HepG2 (cell line): Measurements from ENCODE around the gene HES7. TPM values are rescaled to one million over a fixed set of nuclear protein-coding genes. Genes with fewer than 3 reads are reported as not detected.

Experiments used
- BHLHE40 ChIP-seq: IDR thresholded peaks from 2 replicates; pipeline ENCODE4 v1.6.1; 2011; ENCODE audit warnings: low read length, improper control_type of control experiment
- EED ChIP-seq: sonication (generic); formaldehyde crosslinking; IDR thresholded peaks from 2 replicates; pipeline ENCODE4 v1.5.0; 2020; ENCODE audit warnings: mild to moderate bottlenecking, missing genetic modification reagents
- FOXA1 ChIP-seq, 2 experiments: fragments of 450-650 bp in 1 of 2; sonication (generic) in 1 of 2; formaldehyde crosslinking in 1 of 2; IDR thresholded peaks; 2 replicates each; pipeline versions ENCODE4 v1.4.0 to v1.6.1; 2016 to 2020; ENCODE audit warnings: missing genetic modification reagents in 1 of 2
- GATAD2A ChIP-seq: IDR thresholded peaks from 2 replicates; pipeline ENCODE4 v1.6.1; 2016
- NRL ChIP-seq: sonication (generic); formaldehyde crosslinking; IDR thresholded peaks from 2 replicates; pipeline ENCODE4 v1.5.0; 2020; ENCODE audit warnings: missing genetic modification reagents, mild to moderate bottlenecking, moderate library complexity, borderline replicate concordance
- ZFP82 ChIP-seq: sonication (generic); formaldehyde crosslinking; IDR thresholded peaks from 2 replicates; pipeline ENCODE4 v1.5.1; 2020; ENCODE audit warnings: mild to moderate bottlenecking, missing genetic modification reagents, borderline replicate concordance
- ZNF891 ChIP-seq: sonication (generic); formaldehyde crosslinking; IDR thresholded peaks from 2 replicates; pipeline ENCODE4 v1.5.0; 2020; ENCODE audit warnings: mild to moderate bottlenecking, missing genetic modification reagents
- polyA plus RNA-seq, 8 experiments: library from polyadenylated mRNA; depleted of rRNA in 3 of 8; stranded (reverse) in 7 of 8; unstranded in 1 of 8; fragments of >200 nt; fragmentation: Illumina TruSeq in 4 of 8; extraction: Trizol in 4 of 8; gene quantifications; 2 replicates each; pipeline versions ENCODE4 v1.2.1 to v1.2.3, GENCODE V29; 2011 to 2016; ENCODE audit warnings: low read depth in 4 of 8, missing spikeins in 1 of 8, mixed read lengths in 1 of 8; ENCODE audit not compliant: insufficient read depth in 1 of 8
- total RNA-seq, 5 experiments: library from RNA; depleted of rRNA; stranded (reverse); fragments of >200 nt; fragmentation: Illumina TruSeq; extraction: Trizol; gene quantifications; 2 replicates each; pipeline ENCODE4 v1.2.3, GENCODE V29; 2016; ENCODE audit warnings: low read depth in 1 of 5
- TF ChIP-seq, protein P1 (sequence below): fragments of 450-650 bp; IDR thresholded peaks from 2 replicates; pipeline ENCODE4 v1.6.1; 2016
- TF ChIP-seq, protein P2 (sequence below): sonication (generic); formaldehyde crosslinking; IDR thresholded peaks from 2 replicates; pipeline ENCODE4 v1.4.0; 2020; ENCODE audit warnings: missing genetic modification reagents
- TF ChIP-seq, protein P3 (sequence below): sonication (generic); formaldehyde crosslinking; IDR thresholded peaks from 2 replicates; pipeline ENCODE4 v1.9.0; 2022; ENCODE audit warnings: missing genetic modification reagents, mild to moderate bottlenecking, borderline replicate concordance
- TF ChIP-seq, protein P4 (sequence below): IDR thresholded peaks from 2 replicates; pipeline ENCODE4 v1.6.1; 2016; ENCODE audit warnings: mild to moderate bottlenecking, missing biosample characterization, missing genetic modification reagents
- TF ChIP-seq, protein P5 (sequence below), 2 experiments: sonication (generic) in 1 of 2; formaldehyde crosslinking in 1 of 2; IDR thresholded peaks; 2 replicates each; pipeline versions ENCODE4 v1.5.1 to v1.6.1; 2011 to 2020; ENCODE audit warnings: borderline replicate concordance in 1 of 2, low read depth in 1 of 2, low read length in 1 of 2, mild to moderate bottlenecking in 1 of 2, missing genetic modification reagents in 1 of 2, moderate library complexity in 1 of 2
- TF ChIP-seq, protein P6 (sequence below): sonication (generic); formaldehyde crosslinking; IDR thresholded peaks from 2 replicates; pipeline ENCODE4 v1.5.0; 2020; ENCODE audit warnings: missing genetic modification reagents

The HES7 gene
- total and polyA plus RNA-seq, 2 of the 13 experiments (the other 11 are each of a cell fraction or from before 2014, with no cell fraction given), result not detected

DNA sequence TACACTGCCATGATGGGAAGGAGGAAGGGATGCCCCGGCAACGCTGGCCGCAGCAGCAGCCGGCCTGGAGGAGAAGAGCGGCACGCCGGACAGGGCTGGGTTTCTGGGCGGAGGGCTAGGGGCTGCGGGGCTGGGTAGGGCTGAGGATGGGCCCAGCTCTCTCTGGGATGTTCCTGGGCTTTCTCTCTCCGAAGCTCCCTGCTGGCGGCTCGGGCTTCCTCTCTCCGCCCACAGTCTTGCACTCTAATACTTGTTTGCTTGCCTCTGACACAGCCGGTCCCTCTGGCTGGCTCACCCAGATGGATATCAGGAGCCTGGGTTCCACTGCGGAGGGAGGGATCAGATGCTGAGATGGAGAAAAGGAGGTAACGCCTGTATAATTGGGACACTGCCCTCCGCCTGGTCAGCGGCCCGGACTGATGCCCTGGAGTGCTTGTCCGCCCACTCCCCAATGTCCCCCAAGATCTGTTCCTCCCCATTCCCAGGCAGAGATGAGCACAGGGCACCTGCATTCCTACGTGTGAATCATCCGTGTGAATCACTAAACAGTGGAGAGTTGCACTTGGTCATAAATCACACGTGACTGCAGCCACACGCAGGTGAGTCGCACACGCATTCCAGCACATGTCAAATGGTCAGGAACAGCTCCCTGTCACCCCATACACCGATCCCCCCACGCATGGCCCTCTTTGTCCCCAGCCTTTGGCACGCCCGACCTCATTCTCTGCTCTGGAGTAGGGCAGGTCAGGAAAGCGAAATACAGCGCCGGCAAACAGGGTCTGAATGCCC, 5.7 kb downstream of the HES7 start, which contains the start of gene ALOXE3 (continued):
- TF ChIP-seq, protein P1, sequence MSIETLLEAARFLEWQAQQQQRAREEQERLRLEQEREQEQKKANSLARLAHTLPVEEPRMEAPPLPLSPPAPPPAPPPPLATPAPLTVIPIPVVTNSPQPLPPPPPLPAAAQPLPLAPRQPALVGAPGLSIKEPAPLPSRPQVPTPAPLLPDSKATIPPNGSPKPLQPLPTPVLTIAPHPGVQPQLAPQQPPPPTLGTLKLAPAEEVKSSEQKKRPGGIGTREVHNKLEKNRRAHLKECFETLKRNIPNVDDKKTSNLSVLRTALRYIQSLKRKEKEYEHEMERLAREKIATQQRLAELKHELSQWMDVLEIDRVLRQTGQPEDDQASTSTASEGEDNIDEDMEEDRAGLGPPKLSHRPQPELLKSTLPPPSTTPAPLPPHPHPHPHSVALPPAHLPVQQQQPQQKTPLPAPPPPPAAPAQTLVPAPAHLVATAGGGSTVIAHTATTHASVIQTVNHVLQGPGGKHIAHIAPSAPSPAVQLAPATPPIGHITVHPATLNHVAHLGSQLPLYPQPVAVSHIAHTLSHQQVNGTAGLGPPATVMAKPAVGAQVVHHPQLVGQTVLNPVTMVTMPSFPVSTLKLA, result peak; percentile 69; the same call in 1 of the 2 replicates
- TF ChIP-seq EED (no peak), NRL (CRISPR knock-in tag) (0 out of 2 replicates have a peak, but pooled peaks have one; percentile 31), ZFP82 (peak; percentile 16; the same call in 1 of the 2 replicates), FOXA1 (IDR thresholded peaks at IDR 0.05) (no peak), FOXA1 (CRISPR knock-in tag; IDR thresholded peaks at IDR 0.05) (0 out of 2 replicates have a peak, but pooled peaks have one; percentile 2), ZNF891 (CRISPR knock-in tag) (0 out of 2 replicates have a peak, but pooled peaks have one; percentile 38), GATAD2A (CRISPR knock-in tag) (0 out of 2 replicates have a peak, but pooled peaks have one; percentile 4), BHLHE40 (peak; percentile 90)
- TF ChIP-seq, protein P2, sequence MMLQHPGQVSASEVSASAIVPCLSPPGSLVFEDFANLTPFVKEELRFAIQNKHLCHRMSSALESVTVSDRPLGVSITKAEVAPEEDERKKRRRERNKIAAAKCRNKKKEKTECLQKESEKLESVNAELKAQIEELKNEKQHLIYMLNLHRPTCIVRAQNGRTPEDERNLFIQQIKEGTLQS (CRISPR knock-in tag), result 0 out of 2 replicates have a peak, but pooled peaks have one; percentile 7
- TF ChIP-seq, protein P3, sequence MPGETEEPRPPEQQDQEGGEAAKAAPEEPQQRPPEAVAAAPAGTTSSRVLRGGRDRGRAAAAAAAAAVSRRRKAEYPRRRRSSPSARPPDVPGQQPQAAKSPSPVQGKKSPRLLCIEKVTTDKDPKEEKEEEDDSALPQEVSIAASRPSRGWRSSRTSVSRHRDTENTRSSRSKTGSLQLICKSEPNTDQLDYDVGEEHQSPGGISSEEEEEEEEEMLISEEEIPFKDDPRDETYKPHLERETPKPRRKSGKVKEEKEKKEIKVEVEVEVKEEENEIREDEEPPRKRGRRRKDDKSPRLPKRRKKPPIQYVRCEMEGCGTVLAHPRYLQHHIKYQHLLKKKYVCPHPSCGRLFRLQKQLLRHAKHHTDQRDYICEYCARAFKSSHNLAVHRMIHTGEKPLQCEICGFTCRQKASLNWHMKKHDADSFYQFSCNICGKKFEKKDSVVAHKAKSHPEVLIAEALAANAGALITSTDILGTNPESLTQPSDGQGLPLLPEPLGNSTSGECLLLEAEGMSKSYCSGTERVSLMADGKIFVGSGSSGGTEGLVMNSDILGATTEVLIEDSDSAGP, result 0 out of 2 replicates have a peak, but pooled peaks have one; percentile 41
- TF ChIP-seq, protein P4, sequence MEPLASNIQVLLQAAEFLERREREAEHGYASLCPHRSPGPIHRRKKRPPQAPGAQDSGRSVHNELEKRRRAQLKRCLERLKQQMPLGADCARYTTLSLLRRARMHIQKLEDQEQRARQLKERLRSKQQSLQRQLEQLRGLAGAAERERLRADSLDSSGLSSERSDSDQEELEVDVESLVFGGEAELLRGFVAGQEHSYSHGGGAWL (CRISPR knock-in tag), result 0 out of 2 replicates have a peak, but pooled peaks have one; percentile 52
- TF ChIP-seq, protein P5, sequence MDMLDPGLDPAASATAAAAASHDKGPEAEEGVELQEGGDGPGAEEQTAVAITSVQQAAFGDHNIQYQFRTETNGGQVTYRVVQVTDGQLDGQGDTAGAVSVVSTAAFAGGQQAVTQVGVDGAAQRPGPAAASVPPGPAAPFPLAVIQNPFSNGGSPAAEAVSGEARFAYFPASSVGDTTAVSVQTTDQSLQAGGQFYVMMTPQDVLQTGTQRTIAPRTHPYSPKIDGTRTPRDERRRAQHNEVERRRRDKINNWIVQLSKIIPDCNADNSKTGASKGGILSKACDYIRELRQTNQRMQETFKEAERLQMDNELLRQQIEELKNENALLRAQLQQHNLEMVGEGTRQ (IDR thresholded peaks at IDR 0.05; ENCODE audit: low read depth, low read length), result peak; percentile 58; the same call in 1 of the 2 replicates
- TF ChIP-seq, protein P5 (CRISPR knock-in tag; IDR thresholded peaks at IDR 0.05; ENCODE audit: borderline replicate concordance), result no peak
- TF ChIP-seq, protein P6, sequence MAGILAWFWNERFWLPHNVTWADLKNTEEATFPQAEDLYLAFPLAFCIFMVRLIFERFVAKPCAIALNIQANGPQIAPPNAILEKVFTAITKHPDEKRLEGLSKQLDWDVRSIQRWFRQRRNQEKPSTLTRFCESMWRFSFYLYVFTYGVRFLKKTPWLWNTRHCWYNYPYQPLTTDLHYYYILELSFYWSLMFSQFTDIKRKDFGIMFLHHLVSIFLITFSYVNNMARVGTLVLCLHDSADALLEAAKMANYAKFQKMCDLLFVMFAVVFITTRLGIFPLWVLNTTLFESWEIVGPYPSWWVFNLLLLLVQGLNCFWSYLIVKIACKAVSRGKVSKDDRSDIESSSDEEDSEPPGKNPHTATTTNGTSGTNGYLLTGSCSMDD, result 0 out of 2 replicates have a peak, but pooled peaks have one; percentile 67
